ENCODE measurements around the gene FAM210B.

DNA sequence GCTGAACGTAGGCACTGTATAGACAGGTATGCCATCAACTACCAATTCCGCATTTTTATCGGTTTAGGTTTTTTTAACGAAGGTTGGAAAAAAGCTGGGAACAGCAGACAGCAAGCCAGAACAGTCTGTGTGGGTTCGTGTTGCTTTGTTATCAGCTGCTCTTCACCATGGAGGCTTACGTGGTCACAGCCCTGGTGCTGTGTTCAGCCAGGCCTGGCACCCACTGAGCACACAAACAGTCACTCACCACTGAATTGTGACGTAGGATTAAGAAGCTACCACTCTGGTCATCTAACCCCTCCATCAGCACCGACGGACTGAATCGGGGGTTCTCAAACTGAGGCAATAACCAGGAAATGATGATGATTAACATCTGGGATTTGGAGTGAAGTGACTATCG, 13.2 kb downstream of the FAM210B start:
- no peak for TF ChIP-seq GATA2 (IDR thresholded peaks at IDR 0.05; ENCODE audit: low read depth, low read length)
- TF ChIP-seq GATA3 (IDR thresholded peaks at IDR 0.05; ENCODE audit: low read depth, low read length) = no peak

Data from SH-SY5Y (cell line).